ENCODE data around the gene ZNF407.

The ZNF407 gene

GRCh38 chr18:74589811-74590210 is 7.9 kb upstream of the ZNF407 start:
- no peak for DNase-seq

- DNase-seq = no peak
Measured at GRCh38 chr18:74590671-74591070, 7.0 kb upstream of the ZNF407 start.

GRCh38 chr18:74595431-74595830 is 2.2 kb upstream of the ZNF407 start:
- DNase-seq = no peak

- DNase-seq = peak; percentile 91
Measured at GRCh38 chr18:74597034-74597661, 522 bp upstream of the ZNF407 start.

- peak; percentile 88 for DNase-seq
Measured at GRCh38 chr18:74598350-74599001, 806 bp downstream of the ZNF407 start.

GRCh38 chr18:74604361-74604760 is 6.7 kb downstream of the ZNF407 start:
- no peak for DNase-seq

- no peak for DNase-seq
Measured at GRCh38 chr18:74604774-74605173, 7.1 kb downstream of the ZNF407 start.

GRCh38 chr18:74608681-74609080 is 11.0 kb downstream of the ZNF407 start:
- DNase-seq = no peak

- DNase-seq = no peak
Measured at GRCh38 chr18:74609535-74609934, 11.9 kb downstream of the ZNF407 start.

GRCh38 chr18:74610051-74610615 is 12.5 kb downstream of the ZNF407 start:
- DNase-seq = no peak

GRCh38 chr18:74610860-74611259 is 13.2 kb downstream of the ZNF407 start:
- no peak for DNase-seq

GRCh38 chr18:74611765-74612164 is 14.1 kb downstream of the ZNF407 start:
- no peak for DNase-seq

- DNase-seq = no peak
Measured at GRCh38 chr18:74613381-74613780, 15.7 kb downstream of the ZNF407 start.

- no peak for DNase-seq
Measured at GRCh38 chr18:74616494-74616893, 18.8 kb downstream of the ZNF407 start.

- no peak for DNase-seq
Measured at GRCh38 chr18:74617486-74617885, 19.8 kb downstream of the ZNF407 start.

GRCh38 chr18:74622072-74622471 is 24.4 kb downstream of the ZNF407 start:
- DNase-seq = no peak

GRCh38 chr18:74623047-74623816 is 25.6 kb downstream of the ZNF407 start:
- DNase-seq = no peak

GRCh38 chr18:74624466-74624865 is 26.8 kb downstream of the ZNF407 start:
- DNase-seq = no peak

GRCh38 chr18:74625157-74625556 is 27.5 kb downstream of the ZNF407 start:
- no peak for DNase-seq

GRCh38 chr18:74626049-74626874 is 28.6 kb downstream of the ZNF407 start:
- no peak for DNase-seq

GRCh38 chr18:74630804-74631203 is 33.1 kb downstream of the ZNF407 start:
- no peak for DNase-seq

GRCh38 chr18:74631212-74631611 is 33.5 kb downstream of the ZNF407 start:
- DNase-seq = no peak
